ENCODE results near the gene RGS8. TPM values are rescaled to one million over a fixed set of nuclear protein-coding genes. Genes with fewer than 3 reads are reported as not detected.
"Not testable (repeated sequence)": the region's sequence is repeated elsewhere in the genome, so short reads cannot be mapped to it uniquely, and the experiment has no call there.

The RGS8 gene
- total and polyA plus RNA-seq, 5 donors from 2014 or later, result not detected

DNA sequence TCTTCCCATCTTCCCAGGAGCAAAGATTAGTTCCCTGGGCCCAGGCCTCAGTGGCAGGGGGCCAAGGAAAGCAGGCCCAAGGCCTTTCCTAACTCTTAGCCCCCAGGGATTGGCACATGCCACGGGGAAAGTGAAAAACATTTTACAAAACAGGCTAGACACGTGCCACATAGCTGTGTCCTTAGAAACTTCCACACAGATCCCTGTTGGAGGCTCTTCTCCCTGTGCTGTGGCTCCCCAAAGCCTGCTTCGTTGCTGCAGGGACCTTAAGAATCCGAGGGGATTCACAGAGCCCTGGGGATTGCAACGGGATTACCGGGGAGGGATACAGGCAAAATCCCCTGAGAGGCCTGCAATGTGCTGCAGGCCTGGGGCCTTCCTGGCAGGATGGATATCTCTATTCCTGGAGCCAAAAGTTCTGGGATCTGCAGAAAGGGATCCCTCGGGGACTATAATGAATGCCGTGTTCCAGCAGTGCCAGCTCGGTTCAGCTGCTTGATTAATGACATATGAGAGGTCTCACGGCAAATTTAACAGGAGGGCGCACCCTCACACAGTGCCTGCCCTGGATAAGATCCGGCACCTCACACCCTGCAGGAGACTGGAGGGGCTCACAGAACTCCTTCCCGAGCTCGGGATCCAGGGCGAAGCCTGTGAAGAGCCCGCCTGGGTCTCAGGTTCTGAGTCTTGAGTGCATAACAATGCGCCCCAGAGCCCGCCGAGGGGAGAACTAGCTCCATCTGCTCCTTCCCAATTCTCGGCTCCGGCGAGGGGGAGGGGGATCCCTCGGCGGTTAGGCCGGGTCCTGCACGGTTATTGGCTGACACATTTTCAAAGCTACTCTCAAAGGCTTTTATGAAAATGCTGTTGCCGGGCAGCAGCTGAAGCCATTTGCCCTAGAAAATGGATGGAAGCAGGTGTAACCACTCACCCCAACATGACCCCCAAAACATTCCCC is 15.3 kb upstream of the RGS8 start:
- no peak for DNase-seq
- no peaks in the 10 kb centered on the region for H3K27me3 Mint-ChIP-seq
- no peak overlapping the region for H3K4me3 Mint-ChIP-seq
- peaks cover 0 to 2% (median 0%) of the 10 kb centered on the region in 7 donors for H3K9me3 Mint-ChIP-seq
- H3K4me1 Mint-ChIP-seq, result no peaks in the 10 kb centered on the region
- Histone ChIP-seq H3K4me1 (ENCODE audit: control insufficient read depth, insufficient read depth, low read length, poor library complexity, severe bottlenecking) (no peaks in the 10 kb centered on the region), H3K27ac (ENCODE audit: insufficient read depth, low read length, poor library complexity, severe bottlenecking) (no peak overlapping the region), H3K4me3 (ENCODE audit: low read depth, low read length) (no peak overlapping the region), H3K9me3 (ENCODE audit: control insufficient read depth in 2 of 2, low read length in 2 of 2) (no peaks in the 10 kb centered on the region), H3K36me3 (ENCODE audit: control insufficient read depth, insufficient read depth, low read length) (no peaks in the 10 kb centered on the region), H3K27me3 (ENCODE audit: control insufficient read depth, insufficient read depth, low read length) (no peaks in the 10 kb centered on the region)
- H3K27ac Mint-ChIP-seq, result no peak overlapping the region
- ATAC-seq (ENCODE audit: low read depth in 2 of 2), result no peak
- H3K36me3 Mint-ChIP-seq, result no peaks in the 10 kb centered on the region

DNA sequence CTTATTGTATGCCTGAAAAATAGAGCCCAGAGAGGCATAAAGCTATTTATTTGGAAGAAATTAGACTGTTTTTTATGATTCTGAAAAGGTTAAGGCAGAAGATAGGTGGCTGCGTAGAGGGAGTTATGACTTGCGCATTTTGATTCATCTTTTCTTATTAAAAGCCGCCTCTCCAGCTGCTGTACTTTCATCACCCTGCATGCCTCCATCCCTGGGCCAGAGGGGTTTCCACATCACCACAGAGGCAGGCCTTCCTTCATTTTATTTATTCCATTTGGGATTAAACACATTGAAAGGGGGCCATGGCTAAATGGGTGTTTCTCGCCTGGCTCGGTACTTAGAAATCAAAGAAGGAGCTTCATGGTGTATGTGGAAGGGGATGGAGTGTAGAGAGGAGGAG is 14.6 kb upstream of the RGS8 start:
- no peaks in the 10 kb centered on the region for H3K36me3 Mint-ChIP-seq
- no peaks in the 10 kb centered on the region for H3K4me1 Mint-ChIP-seq
- peaks cover 0 to 2% (median 0%) of the 10 kb centered on the region in 7 donors for H3K9me3 Mint-ChIP-seq
- no peak overlapping the region for H3K4me3 Mint-ChIP-seq
- Histone ChIP-seq H3K4me1 (ENCODE audit: control insufficient read depth, insufficient read depth, low read length, poor library complexity, severe bottlenecking) (no peaks in the 10 kb centered on the region), H3K27ac (ENCODE audit: insufficient read depth, low read length, poor library complexity, severe bottlenecking) (no peak overlapping the region), H3K36me3 (ENCODE audit: control insufficient read depth, insufficient read depth, low read length) (no peaks in the 10 kb centered on the region), H3K4me3 (ENCODE audit: low read depth, low read length) (no peak overlapping the region), H3K9me3 (ENCODE audit: control insufficient read depth in 2 of 2, low read length in 2 of 2) (no peaks in the 10 kb centered on the region), H3K27me3 (ENCODE audit: control insufficient read depth, insufficient read depth, low read length) (no peaks in the 10 kb centered on the region)
- H3K27ac Mint-ChIP-seq, result no peak overlapping the region
- ATAC-seq (ENCODE audit: low read depth in 2 of 2), result no peak
- no peaks in the 10 kb centered on the region for H3K27me3 Mint-ChIP-seq
- no peak for DNase-seq

DNA sequence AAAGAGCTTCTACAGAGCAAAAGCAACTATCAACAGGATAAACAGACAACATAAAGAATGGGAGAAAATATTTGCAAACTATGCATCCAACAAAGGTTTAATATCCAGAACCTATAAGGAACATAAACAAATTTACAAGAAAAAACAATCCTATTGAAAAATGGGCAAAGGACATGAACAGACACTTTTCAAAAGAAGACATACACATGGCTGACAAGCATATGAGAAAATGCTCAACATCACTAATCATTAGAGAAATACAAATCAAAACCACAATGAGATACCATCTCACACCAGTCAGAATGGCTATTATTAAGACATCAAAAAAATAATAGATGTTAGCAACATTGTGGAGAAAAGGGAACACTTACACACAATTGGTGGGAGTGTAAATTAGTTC is 8.8 kb upstream of the RGS8 start:
- H3K36me3 Mint-ChIP-seq; H3K4me1 ChIP-seq (ENCODE audit: control insufficient read depth, insufficient read depth, low read length, poor library complexity, severe bottlenecking); H3K9me3 ChIP-seq (ENCODE audit: control insufficient read depth in 2 of 2, low read length in 2 of 2); DNase-seq; H3K27ac ChIP-seq (ENCODE audit: insufficient read depth, low read length, poor library complexity, severe bottlenecking); H3K36me3 ChIP-seq (ENCODE audit: control insufficient read depth, insufficient read depth, low read length); H3K4me1 Mint-ChIP-seq; H3K4me3 Mint-ChIP-seq; H3K27ac Mint-ChIP-seq; H3K27me3 Mint-ChIP-seq; H3K4me3 ChIP-seq (ENCODE audit: low read depth, low read length); H3K27me3 ChIP-seq (ENCODE audit: control insufficient read depth, insufficient read depth, low read length); ATAC-seq (ENCODE audit: low read depth in 2 of 2): not testable (repeated sequence)
- peaks cover 0 to 12% (median 6%) of the 10 kb centered on the region in 7 donors for H3K9me3 Mint-ChIP-seq

DNA sequence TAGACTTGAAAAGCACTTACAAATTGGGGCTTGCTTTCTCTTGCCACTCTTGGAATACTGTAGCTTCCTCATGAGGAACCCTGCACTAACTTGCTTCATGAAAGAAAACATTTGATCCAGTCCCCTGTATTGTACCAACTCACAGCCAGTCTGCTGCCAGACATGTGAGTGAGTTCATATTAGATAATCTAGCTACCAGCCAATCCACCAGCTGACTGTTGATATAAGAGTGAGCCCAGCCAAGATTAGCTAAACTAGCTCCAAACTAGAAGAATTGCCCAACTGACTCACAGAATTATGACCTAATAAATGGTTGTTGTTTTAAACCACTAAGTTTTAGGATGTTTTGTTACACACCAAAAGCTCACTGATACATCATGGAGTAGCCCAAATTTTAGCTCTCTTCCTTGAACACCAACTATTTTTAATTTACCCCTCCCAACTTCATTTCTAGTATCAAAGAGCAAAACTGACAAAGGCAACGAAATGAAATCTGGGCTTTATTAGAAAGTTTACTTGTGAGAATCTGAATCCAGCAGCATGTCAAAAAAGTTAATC is 6.6 kb upstream of the RGS8 start:
- Mint-ChIP-seq H3K36me3 (no peaks in the 10 kb centered on the region), H3K4me1 (no peaks in the 10 kb centered on the region), H3K27me3 (peaks cover 5% of the 10 kb centered on the region), H3K4me3 (no peak overlapping the region), H3K27ac (no peak overlapping the region), H3K9me3 (peaks cover 0 to 12% (median 5%) of the 10 kb centered on the region in 7 donors)
- peaks cover 2% of the 10 kb centered on the region for H3K27me3 ChIP-seq (ENCODE audit: control insufficient read depth, insufficient read depth, low read length)
- H3K9me3 ChIP-seq (ENCODE audit: control insufficient read depth in 2 of 2, low read length in 2 of 2), result peaks cover 0 to 5% of the 10 kb centered on the region in 2 experiments
- H3K36me3 ChIP-seq (ENCODE audit: control insufficient read depth, insufficient read depth, low read length), result no peaks in the 10 kb centered on the region
- no peak overlapping the region for H3K27ac ChIP-seq (ENCODE audit: insufficient read depth, low read length, poor library complexity, severe bottlenecking)
- no peaks in the 10 kb centered on the region for H3K4me1 ChIP-seq (ENCODE audit: control insufficient read depth, insufficient read depth, low read length, poor library complexity, severe bottlenecking)
- ATAC-seq (ENCODE audit: low read depth in 2 of 2) (no peak), DNase-seq (no peak)
- H3K4me3 ChIP-seq (ENCODE audit: low read depth, low read length), result no peak overlapping the region

DNA sequence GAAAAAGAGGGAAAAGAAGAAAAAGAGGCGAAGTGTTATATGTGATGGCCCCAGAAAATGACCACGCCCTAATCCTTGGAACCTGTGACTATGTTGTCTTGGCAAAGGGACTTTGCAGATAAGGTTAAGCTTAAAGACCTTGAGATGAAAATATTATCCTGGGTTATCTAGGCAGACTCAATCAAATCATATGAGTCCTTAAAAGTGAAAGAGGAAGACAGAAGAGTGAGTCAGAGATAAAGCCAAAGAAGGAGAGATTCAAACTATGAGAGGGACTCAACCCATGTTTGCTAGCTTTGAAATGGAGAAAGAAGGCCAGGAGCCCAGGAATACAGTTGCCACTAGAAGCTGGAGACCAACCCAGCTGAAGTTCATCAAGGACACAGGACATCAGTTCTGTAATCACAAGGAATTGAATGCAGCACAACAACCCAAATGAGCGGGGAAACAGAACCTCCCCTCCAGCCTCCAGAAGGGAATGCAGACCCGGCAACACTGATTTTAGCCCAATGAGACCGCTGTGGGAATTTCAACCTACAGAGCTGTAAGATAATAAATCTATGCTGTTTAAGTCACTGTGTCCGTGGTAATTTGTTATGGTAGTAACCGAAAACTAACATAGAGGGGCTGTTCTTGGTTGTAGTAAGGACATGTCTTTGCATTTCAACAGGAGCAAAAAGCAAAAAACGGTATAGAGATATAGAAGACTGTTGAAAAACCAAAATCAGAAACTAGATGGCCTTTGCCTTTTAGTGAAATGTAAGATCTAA is 4.2 kb upstream of the RGS8 start:
- Mint-ChIP-seq H3K4me1 (no peaks in the 10 kb centered on the region), H3K27ac (no peak overlapping the region), H3K36me3 (no peaks in the 10 kb centered on the region), H3K4me3 (no peak overlapping the region), H3K27me3 (peaks cover 5% of the 10 kb centered on the region), H3K9me3 (peaks cover 0 to 12% (median 5%) of the 10 kb centered on the region in 7 donors)
- Histone ChIP-seq H3K4me3 (ENCODE audit: low read depth, low read length) (no peak overlapping the region), H3K36me3 (ENCODE audit: control insufficient read depth, insufficient read depth, low read length) (no peaks in the 10 kb centered on the region), H3K4me1 (ENCODE audit: control insufficient read depth, insufficient read depth, low read length, poor library complexity, severe bottlenecking) (no peaks in the 10 kb centered on the region), H3K27ac (ENCODE audit: insufficient read depth, low read length, poor library complexity, severe bottlenecking) (no peak overlapping the region), H3K27me3 (ENCODE audit: control insufficient read depth, insufficient read depth, low read length) (peaks cover 2% of the 10 kb centered on the region), H3K9me3 (ENCODE audit: control insufficient read depth in 2 of 2, low read length in 2 of 2) (peaks cover 0 to 5% of the 10 kb centered on the region in 2 experiments)
- DNase-seq (no peak), ATAC-seq (ENCODE audit: low read depth in 2 of 2) (no peak)

DNA sequence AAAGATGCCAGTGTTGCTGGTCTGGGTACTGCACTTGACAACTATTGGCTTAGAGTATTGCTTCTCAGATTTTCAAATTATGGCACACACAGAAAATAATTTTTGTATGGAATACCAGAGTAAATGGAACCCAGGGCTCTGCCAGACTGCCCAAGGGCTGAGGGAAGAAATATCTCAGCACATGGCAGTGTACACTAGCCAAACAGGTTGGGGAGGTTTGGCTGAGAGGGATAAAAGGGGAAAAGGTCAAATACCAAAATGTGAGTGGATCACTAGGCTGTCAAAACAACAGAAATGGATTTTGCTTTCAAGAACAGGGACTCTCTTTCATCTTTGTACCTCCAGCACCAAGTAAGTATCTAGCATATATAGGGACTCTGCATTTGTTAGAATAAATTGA is 3.0 kb upstream of the RGS8 start:
- no peak overlapping the region for H3K27ac ChIP-seq (ENCODE audit: insufficient read depth, low read length, poor library complexity, severe bottlenecking)
- no peaks in the 10 kb centered on the region for H3K36me3 ChIP-seq (ENCODE audit: control insufficient read depth, insufficient read depth, low read length)
- H3K4me3 ChIP-seq (ENCODE audit: low read depth, low read length), result no peak overlapping the region
- no peak overlapping the region for H3K27ac Mint-ChIP-seq
- H3K27me3 ChIP-seq (ENCODE audit: control insufficient read depth, insufficient read depth, low read length), result peaks cover 2% of the 10 kb centered on the region
- no peaks in the 10 kb centered on the region for H3K4me1 Mint-ChIP-seq
- peaks cover 5% of the 10 kb centered on the region for H3K27me3 Mint-ChIP-seq
- H3K4me3 Mint-ChIP-seq, result no peak overlapping the region
- no peaks in the 10 kb centered on the region for H3K4me1 ChIP-seq (ENCODE audit: control insufficient read depth, insufficient read depth, low read length, poor library complexity, severe bottlenecking)
- DNase-seq, result no peak
- no peaks in the 10 kb centered on the region for H3K36me3 Mint-ChIP-seq
- no peak for ATAC-seq (ENCODE audit: low read depth in 2 of 2)
- H3K9me3 Mint-ChIP-seq, result peaks cover 0 to 6% (median 3%) of the 10 kb centered on the region in 7 donors
- H3K9me3 ChIP-seq (ENCODE audit: control insufficient read depth in 2 of 2, low read length in 2 of 2), result no peaks in the 10 kb centered on the region

DNA sequence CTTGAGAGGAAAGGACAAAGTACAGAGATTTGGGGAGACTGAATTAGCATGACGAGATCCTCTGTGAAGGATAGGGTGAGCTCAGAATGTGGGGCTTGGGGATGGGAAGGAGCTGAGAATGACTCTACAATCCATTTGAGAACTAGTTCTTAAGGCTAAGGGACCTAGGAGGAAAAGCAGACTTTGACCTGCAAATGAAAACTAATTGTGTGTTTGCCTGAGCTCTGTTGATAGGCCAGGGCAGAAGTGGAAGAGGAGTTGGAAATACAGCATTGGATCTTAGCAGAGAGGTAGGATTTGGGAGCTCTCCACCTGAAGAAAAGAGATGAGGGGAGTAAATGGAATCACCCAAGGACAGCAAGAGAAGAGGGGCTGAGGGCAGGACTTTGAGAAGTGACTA is 2.1 kb upstream of the RGS8 start:
- H3K27me3 Mint-ChIP-seq, result peaks cover 9% of the 10 kb centered on the region

More for the DNA sequence above, 2.1 kb upstream of the RGS8 start:
- Histone ChIP-seq H3K9me3 (ENCODE audit: control insufficient read depth in 2 of 2, low read length in 2 of 2) (no peaks in the 10 kb centered on the region), H3K4me3 (ENCODE audit: low read depth, low read length) (no peak overlapping the region), H3K27me3 (ENCODE audit: control insufficient read depth, insufficient read depth, low read length) (peaks cover 2% of the 10 kb centered on the region), H3K4me1 (ENCODE audit: control insufficient read depth, insufficient read depth, low read length, poor library complexity, severe bottlenecking) (no peaks in the 10 kb centered on the region), H3K27ac (ENCODE audit: insufficient read depth, low read length, poor library complexity, severe bottlenecking) (no peak overlapping the region), H3K36me3 (ENCODE audit: control insufficient read depth, insufficient read depth, low read length) (no peaks in the 10 kb centered on the region)
- Mint-ChIP-seq H3K4me1 (no peaks in the 10 kb centered on the region), H3K9me3 (peaks cover 0 to 6% (median 3%) of the 10 kb centered on the region in 7 donors), H3K27ac (no peak overlapping the region), H3K36me3 (no peaks in the 10 kb centered on the region), H3K4me3 (no peak overlapping the region)
- ATAC-seq (ENCODE audit: low read depth in 2 of 2), result no peak
- DNase-seq, result no peak

Data from CD4-positive, CD25-positive, alpha-beta regulatory T cell (primary cell).